Measurements from ENCODE around the gene STIM1.
"Not testable (repeated sequence)": the region's sequence is repeated elsewhere in the genome, so short reads cannot be mapped to it uniquely, and the experiment has no call there.

The STIM1 gene

DNA sequence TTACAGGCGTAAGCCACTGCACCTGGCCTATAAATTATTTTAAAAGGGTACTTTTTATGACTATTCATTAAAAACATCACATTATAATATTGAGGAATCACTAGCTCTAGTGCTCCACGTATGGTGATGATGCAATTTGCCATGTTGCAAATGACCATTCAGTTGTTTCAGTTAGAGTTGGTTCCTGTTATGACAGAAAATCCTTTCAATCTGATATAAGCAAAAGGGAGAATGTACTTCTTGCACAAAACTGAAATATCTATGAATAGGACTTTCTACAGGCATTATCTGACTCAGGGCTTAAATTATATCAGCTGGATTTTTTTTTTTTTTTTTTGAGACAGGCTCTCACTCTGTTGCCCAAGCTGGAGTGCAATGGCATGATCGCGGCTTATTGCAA lies 193.5 kb downstream of the STIM1 start:
- TF ChIP-seq, protein P1, sequence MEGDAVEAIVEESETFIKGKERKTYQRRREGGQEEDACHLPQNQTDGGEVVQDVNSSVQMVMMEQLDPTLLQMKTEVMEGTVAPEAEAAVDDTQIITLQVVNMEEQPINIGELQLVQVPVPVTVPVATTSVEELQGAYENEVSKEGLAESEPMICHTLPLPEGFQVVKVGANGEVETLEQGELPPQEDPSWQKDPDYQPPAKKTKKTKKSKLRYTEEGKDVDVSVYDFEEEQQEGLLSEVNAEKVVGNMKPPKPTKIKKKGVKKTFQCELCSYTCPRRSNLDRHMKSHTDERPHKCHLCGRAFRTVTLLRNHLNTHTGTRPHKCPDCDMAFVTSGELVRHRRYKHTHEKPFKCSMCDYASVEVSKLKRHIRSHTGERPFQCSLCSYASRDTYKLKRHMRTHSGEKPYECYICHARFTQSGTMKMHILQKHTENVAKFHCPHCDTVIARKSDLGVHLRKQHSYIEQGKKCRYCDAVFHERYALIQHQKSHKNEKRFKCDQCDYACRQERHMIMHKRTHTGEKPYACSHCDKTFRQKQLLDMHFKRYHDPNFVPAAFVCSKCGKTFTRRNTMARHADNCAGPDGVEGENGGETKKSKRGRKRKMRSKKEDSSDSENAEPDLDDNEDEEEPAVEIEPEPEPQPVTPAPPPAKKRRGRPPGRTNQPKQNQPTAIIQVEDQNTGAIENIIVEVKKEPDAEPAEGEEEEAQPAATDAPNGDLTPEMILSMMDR (IDR thresholded peaks at IDR 0.05) = no peak
- DNase-seq (ENCODE audit: low spot score) = no peak
- H3K4me3 ChIP-seq = no peak overlapping the region
- no peak overlapping the region for H3K27ac ChIP-seq

DNA sequence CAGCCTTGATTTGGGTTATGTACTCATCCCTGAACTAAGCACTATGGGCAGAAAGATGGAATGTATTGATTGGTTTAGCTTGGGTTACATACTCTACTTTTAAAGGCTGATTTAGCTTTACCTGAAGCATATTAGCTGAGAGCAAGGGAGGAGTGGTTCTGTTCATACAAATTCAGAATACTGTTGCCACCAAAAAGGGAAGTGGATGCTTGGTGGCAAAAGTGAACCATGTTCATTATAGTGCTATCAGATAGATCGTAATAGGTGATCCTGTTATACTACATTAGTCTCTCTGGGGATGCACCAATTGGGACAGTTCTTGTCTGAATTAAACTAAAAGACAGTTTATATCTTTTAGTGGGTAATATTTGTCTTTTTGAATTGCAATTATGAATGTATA lies 194.7 kb downstream of the STIM1 start:
- TF ChIP-seq, protein P1 (IDR thresholded peaks at IDR 0.05) = no peak
- no peak for DNase-seq (ENCODE audit: low spot score)
- H3K4me3 ChIP-seq = no peak overlapping the region
- H3K27ac ChIP-seq = no peak overlapping the region

DNA sequence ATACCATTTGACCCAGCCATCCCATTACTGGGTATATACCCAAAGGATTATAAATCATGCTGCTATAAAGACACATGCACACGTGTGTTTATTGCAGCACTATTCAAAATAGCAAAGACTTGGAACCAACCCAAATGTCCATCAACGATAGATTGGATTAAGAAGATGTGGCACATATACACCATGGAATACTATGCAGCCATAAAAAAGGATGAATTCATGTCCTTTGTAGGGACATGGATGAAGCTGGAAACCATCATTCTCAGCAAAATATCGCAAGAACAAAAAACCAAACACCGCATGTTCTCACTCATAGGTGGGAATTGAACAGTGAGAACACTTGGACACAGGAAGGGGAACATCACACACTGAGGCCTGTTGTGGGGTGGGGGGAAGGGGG lies 197.7 kb downstream of the STIM1 start:
- DNase-seq (ENCODE audit: low spot score); H3K4me3 ChIP-seq; H3K27ac ChIP-seq: not testable (repeated sequence)

DNA sequence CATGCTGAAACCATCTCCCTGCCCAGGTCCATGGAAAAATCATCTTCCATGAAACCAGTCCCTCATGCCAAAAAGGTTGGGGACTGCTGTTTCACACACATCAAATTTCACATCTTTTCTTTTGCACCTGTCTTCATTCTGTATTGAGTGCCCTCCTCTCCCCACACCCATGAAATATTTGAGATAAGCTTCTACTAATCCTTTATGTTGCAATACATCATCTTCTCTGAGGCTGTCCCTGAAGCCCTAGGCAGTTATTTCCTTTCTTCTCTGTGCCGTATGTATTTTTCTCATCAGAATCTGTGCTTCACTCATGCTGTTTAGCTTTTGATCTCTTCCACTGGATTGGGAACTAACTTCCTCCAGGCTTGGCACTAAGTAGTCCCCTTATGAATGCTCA lies 199.2 kb downstream of the STIM1 start:
- Histone ChIP-seq H3K4me3 (no peak overlapping the region), H3K27ac (no peak overlapping the region)
- DNase-seq (ENCODE audit: low spot score) = no peak
- TF ChIP-seq, protein P1 (IDR thresholded peaks at IDR 0.05) = no peak

DNA sequence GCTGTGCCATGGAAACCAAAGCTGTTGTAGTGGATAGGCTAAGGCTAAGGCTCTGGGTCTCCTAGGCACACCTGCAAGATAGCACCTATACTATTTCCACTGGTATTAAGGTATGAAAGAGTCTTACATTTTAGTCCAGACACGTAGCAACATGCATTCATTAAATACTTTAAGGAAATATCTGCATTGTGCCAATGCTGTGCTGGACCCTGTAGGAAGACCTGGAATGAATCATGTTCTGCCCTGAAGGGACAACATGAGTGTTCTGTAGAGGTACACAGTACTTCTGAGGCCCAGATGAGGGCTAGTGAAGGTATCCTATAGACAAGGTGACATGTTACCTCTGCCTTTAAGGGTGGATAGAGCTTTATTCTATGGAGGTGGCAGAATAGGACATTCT lies 204.0 kb downstream of the STIM1 start:
- no peak for DNase-seq (ENCODE audit: low spot score)
- no peak overlapping the region for H3K27ac ChIP-seq

DNA sequence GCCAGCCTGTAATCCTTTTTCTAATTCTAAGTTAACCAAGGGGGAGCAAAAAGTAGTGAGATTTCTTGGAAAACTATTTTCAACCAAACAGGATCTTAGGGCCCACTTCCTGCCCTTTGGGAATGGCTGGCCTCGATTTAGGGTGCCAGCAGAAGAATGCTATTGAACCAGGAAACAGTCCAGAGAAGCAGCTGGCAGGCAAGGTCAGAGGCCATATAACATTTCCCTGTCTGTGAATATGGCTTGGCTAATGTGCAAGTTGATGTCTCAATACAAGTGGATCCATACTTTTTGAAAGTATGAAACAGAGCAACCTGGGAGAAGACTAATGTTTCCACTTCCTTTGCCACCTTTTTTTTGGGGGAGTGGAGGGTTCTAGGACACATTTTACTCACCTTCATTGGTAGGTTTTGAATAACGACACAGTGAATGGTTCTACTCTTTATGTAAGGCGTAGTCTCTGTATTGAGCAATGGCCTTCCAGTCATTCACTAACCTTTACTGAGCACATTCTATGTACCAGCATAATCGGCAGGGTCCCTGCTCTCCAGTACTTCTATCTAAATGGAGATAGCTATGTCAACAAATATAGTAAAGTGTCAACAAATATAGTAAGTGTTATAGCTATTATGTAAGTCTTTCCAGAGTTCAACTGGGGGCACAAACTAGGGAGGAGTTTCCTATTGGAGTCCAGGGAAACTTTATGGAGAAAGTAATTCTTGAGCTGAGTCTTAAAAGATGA lies 204.9 kb downstream of the STIM1 start:
- DNase-seq (ENCODE audit: low spot score) = no peak
- Histone ChIP-seq H3K27ac (no peak overlapping the region), H3K4me3 (no peak overlapping the region)
- TF ChIP-seq, protein P1 (IDR thresholded peaks at IDR 0.05) = no peak

More for the DNA sequence above, 204.0 kb downstream of the STIM1 start:
- TF ChIP-seq, protein P1 (IDR thresholded peaks at IDR 0.05) = no peak
- H3K4me3 ChIP-seq = no peak overlapping the region

DNA sequence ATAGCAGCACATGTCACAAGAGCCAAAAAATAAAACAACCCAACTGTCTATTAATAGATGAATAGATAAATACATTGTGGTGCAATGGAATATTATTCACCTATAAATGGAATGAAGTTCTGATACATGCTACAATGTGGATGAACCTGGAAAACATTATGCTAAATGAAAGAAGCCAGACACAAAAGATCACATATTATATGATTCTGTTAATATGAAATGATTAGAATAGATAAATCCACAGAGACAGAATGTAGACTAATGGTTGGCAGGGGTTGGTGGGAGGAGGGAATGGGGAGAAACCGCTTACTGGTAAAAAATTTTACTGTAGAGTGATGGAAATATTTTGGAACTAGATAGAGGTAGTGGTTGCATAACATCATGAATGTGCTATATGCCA lies 206.2 kb downstream of the STIM1 start:
- DNase-seq (ENCODE audit: low spot score) = no peak
- Histone ChIP-seq H3K4me3 (no peak overlapping the region), H3K27ac (no peak overlapping the region)
- TF ChIP-seq, protein P1 (IDR thresholded peaks at IDR 0.05) = no peak

Measured in coronary artery (tissue), 2 donors.